ENCODE data around the gene HIPK4.
"Not testable (repeated sequence)": the region's sequence is repeated elsewhere in the genome, so short reads cannot be mapped to it uniquely, and the experiment has no call there.

HIPK4 gene

GRCh38 chr19:40333083-40333482 is 56.9 kb downstream of the HIPK4 start:
- DNase-seq, result not testable (repeated sequence)

- DNase-seq, result no peak
These were observed 57.3 kb downstream of the HIPK4 start for GRCh38 chr19:40332669-40333068.

GRCh38 chr19:40331052-40331451 is 58.9 kb downstream of the HIPK4 start:
- DNase-seq, result no peak

Measured in left hindlimb (tissue), 1 donor.